Measurements from ENCODE around the gene CHPF.

- TF ChIP-seq EZH2phosphoT487 (IDR thresholded peaks at IDR 0.05; ENCODE audit: insufficient read depth, low read depth) (no peak), EZH2 (IDR thresholded peaks at IDR 0.05; ENCODE audit: insufficient read depth, poor library complexity, severe bottlenecking) (no peak)
Measured at GRCh38 chr2:219512524-219513216, 30.9 kb downstream of the CHPF start.
